ENCODE measurements around the gene CNEP1R1. TPM values are rescaled to one million over a fixed set of nuclear protein-coding genes. Genes with fewer than 3 reads are reported as not detected.

CNEP1R1 gene
- total and polyA plus RNA-seq, 9 donors = 15.0 to 22.7 (median 18.4) TPM

Other genes starting within 250 kb of the CNEP1R1 start
- gene ZNF423, start 169.1 kb upstream of the CNEP1R1 start, total RNA-seq = 15.8 TPM
- 10 to 100 TPM; 22.8 to 30.0 (median 25.7) TPM for gene ZNF423, start 169.1 kb upstream of the CNEP1R1 start, polyA plus RNA-seq (ENCODE audit: insufficient read depth in 1 of 8, insufficient read length in 8 of 8, low replicate concordance in 1 of 8)
- gene HEATR3, start 40.7 kb downstream of the CNEP1R1 start, total RNA-seq = 16.6 TPM
- 10 to 100 TPM; 11.2 to 19.0 (median 14.7) TPM for gene HEATR3, start 40.7 kb downstream of the CNEP1R1 start, polyA plus RNA-seq (ENCODE audit: insufficient read depth in 1 of 8, insufficient read length in 8 of 8, low replicate concordance in 1 of 8)
- gene TENT4B, start 128.1 kb downstream of the CNEP1R1 start, total RNA-seq = 5.2 TPM
- gene TENT4B, start 128.1 kb downstream of the CNEP1R1 start, polyA plus RNA-seq (ENCODE audit: insufficient read depth in 1 of 8, insufficient read length in 8 of 8, low replicate concordance in 1 of 8) = 1 to 10 TPM; 5.6 to 7.7 (median 6.0) TPM
- gene ADCY7, start 241.3 kb downstream of the CNEP1R1 start, total RNA-seq = 6.7 TPM
- gene ADCY7, start 241.3 kb downstream of the CNEP1R1 start, polyA plus RNA-seq (ENCODE audit: insufficient read depth in 1 of 8, insufficient read length in 8 of 8, low replicate concordance in 1 of 8) = 10 to 100 TPM in 1 of 8 donors, 1 to 10 TPM in 7; 6.5 to 11.9 (median 8.1) TPM

Data from muscle of leg (tissue), 9 donors.